Body of pancreas (tissue), 4 donors: ENCODE measurements around the gene ARID5B.

Source experiments
- CTCF ChIP-seq, 7 experiments: fragments of 450-650 bp in 4 of 7; fragments of 200-600 bp in 3 of 7; sonication (generic) in 3 of 7; IDR thresholded peaks; one replicate each; pipeline ENCODE4 v1.5.1; 2016 to 2019; ENCODE audit warnings: antibody characterized with exemption in 7 of 7
- POLR2A ChIP-seq, 3 donors: fragments of 450-650 bp; IDR thresholded peaks; one replicate each; pipeline ENCODE4 v1.6.1; 2016; ENCODE audit warnings: antibody characterized with exemption in 3 of 3, mild to moderate bottlenecking in 2 of 3

GRCh38 chr10:61958805-61959204 is 57.3 kb downstream of the ARID5B start:
- TF ChIP-seq CTCF (IDR thresholded peaks at IDR 0.05) (no peak), POLR2A (IDR thresholded peaks at IDR 0.05) (no peak)
